GM12875 (cell line): Measurements from ENCODE around the gene PAWR.

Experiments used
- H3K4me3 ChIP-seq: one replicate; pipeline ENCODE4 v1.5.1; 2011; ENCODE audit warnings: low read depth, low read length, control low read depth
- CTCF ChIP-seq: IDR thresholded peaks from 2 replicates; pipeline ENCODE4 v1.5.1; 2011; ENCODE audit warnings: low read depth, mild to moderate bottlenecking, control low read depth, inconsistent platforms, low read length, moderate library complexity, borderline replicate concordance; ENCODE audit not compliant: insufficient read depth

Gene PAWR

GRCh38 chr12:79535751-79536150 lies 155.0 kb downstream of the PAWR start:
- no peak for TF ChIP-seq CTCF

More at GRCh38 chr12:79535751-79536150, 155.0 kb downstream of the PAWR start:
- H3K4me3 ChIP-seq, result no peak overlapping the region
